C4-2B (cell line): ENCODE data around the gene IGF2R.

ENCODE experiments used
- H3K27ac ChIP-seq: fragments of 450-650 bp; 2 replicates; pipeline ENCODE4 v1.5.1; 2017
- ZFX ChIP-seq: fragments of 450-650 bp; IDR thresholded peaks from 2 replicates; pipeline ENCODE4 v1.6.1; 2017
- TF ChIP-seq, protein P1 (sequence below): fragments of 450-650 bp; conservative IDR thresholded peaks from 2 replicates; pipeline ENCODE4 v1.5.1; 2017; ENCODE audit warnings: mild to moderate bottlenecking

IGF2R gene

DNA sequence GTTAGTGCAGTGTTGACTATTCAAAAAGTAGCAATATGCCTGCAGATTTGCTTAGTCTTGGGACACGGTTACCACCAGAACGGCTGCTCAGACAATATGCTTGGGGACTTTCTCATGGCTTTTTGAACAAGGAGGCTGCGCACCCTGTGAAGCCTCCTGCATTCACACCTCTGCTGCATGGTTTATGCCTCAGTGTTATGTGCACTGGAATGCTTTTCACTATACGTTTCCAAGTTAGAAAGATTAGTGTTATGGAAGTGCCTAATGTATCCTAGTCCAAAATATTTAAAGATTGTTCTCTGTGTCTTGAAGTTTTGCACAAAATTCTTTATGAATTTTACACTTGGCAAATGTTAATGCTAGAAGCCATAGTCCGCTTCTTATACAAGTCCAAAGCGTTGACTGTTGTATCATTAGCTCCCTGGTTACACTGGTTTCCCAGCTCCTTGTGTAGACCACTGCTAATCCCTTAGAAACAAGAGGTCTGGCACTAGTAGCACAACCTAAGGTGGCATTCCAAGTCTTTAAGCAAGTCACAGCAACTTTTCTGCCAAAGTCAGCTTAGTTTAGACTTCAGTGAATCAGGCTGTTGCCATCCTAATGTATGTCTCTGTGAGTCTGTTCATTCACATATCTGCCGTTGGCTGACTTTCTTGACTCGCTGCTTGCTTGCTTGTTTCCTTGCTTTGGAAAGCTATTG, 126.4 kb downstream of the IGF2R start:
- H3K27ac ChIP-seq: no peak overlapping the region
- TF ChIP-seq, protein P1, sequence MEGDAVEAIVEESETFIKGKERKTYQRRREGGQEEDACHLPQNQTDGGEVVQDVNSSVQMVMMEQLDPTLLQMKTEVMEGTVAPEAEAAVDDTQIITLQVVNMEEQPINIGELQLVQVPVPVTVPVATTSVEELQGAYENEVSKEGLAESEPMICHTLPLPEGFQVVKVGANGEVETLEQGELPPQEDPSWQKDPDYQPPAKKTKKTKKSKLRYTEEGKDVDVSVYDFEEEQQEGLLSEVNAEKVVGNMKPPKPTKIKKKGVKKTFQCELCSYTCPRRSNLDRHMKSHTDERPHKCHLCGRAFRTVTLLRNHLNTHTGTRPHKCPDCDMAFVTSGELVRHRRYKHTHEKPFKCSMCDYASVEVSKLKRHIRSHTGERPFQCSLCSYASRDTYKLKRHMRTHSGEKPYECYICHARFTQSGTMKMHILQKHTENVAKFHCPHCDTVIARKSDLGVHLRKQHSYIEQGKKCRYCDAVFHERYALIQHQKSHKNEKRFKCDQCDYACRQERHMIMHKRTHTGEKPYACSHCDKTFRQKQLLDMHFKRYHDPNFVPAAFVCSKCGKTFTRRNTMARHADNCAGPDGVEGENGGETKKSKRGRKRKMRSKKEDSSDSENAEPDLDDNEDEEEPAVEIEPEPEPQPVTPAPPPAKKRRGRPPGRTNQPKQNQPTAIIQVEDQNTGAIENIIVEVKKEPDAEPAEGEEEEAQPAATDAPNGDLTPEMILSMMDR: no peak
- TF ChIP-seq ZFX: no peak

DNA sequence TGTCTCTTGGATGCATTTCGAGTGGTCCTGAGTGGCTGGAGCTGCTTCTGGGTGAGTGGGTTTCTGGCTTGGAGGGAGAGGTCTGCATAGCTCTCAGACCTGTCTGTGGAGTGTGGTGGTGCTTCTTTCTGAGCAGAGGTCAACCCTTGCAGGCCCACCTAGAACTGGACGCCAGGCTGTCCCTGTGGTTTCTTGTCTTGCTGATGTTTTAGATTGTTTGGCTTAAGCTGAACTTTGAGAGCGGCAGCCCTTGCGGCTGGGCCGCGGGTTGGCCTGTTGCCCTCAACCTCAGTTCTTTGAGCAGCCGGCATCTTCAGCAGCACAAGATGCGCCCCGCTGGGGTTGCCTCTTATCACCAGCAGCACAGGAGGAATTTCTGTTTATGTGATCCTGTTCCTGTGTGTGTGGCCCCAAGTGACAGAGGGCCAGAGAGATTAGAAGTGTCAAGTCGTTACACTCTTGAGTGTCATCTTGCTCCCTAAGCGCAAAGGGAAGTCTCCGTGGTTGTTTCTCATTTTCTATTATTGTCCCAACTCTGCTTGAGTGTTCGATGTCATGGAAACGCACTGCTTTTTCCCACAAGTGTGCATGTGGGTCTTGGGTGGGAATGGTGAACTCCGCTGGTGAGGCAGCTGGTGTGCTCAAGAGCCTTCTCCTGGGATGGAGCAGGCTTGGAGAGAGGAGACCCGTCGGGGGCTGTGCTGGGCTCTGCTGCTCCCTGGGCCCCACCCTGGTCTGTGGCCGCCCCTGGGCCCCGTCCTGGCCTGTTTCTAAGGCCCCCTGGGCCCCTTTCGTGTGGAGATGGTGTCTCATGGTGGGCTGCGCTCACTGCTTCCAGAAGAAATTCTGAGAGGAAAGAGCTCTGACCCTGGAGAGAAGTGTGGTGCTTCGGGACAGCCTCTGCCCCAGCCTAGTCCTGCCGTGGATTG, 132.7 kb downstream of the IGF2R start:
- no peak for TF ChIP-seq ZFX
- TF ChIP-seq, protein P1: no peak
- no peak overlapping the region for H3K27ac ChIP-seq

DNA sequence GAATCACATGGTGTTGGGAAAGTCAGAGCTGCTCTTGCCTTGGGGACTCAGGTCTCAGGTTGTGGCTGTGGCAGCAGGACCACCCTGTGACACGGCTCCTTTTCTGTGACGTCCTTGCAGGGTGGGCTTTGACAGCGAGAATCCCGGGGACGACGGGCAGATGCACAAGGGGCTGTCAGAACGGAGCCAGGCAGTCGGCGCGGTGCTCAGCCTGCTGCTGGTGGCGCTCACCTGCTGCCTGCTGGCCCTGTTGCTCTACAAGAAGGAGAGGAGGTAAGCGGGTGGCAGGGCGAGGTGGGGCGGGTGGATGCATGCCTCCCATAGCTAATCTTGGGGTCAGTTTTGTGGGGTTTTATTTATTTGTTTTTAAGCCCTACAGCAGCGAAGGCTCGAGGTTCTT, 133.5 kb downstream of the IGF2R start:
- TF ChIP-seq ZFX: no peak
- TF ChIP-seq, protein P1: no peak
- H3K27ac ChIP-seq: no peak overlapping the region

DNA sequence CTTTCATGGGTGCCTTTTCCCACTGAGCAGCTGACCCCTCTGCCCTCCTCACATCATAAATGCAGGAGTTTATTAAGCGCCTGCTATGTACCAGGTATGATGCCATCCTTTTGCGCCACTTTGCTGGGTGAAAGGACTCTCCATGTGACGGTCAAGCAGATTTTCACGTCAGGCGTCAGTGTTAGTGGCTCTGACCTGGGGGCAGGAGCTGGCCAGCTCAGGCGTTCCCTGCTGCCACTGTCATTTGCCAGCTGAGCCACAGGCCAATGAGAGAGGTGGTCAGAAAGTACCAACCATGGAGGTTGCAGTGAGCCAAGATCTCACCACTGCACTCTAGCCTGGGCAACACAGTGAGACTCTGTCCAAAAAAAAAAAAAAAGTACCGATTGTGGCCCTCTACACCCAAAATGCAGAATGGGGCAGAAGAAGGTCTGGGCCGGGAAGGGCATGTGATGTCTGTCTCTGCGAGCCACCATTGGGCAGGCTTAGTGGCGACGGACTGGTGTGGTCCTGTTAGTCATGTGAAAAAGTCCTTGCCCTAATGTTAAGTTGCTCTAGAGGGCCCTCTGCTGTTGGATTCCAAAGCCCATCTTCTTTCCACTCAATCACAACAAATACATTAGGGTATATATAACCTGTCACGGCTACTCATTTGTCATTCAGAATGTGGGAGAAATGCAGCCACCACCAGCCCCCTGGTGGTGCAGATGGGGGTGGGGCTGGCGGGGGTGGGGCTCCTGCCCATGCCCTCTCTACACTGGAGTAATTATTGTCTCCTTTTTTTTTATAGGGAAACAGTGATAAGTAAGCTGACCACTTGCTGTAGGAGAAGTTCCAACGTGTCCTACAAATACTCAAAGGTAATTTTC, 134.3 kb downstream of the IGF2R start:
- H3K27ac ChIP-seq: no peak overlapping the region
- TF ChIP-seq, protein P1: peak; percentile 55
- no peak for TF ChIP-seq ZFX

DNA sequence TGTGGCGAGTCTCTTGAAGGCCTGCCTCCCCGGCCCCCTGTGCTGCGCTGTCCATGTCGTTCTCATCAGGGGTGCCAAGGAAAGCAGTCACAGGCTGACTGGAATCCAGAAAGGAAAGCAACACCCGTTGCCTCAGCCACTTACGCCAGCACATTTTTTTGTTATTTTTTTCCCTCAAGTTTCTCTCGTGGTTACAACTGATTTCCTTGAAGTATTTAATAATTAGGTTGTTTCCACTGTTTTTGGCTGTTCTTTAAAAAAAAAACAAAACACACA, 134.9 kb downstream of the IGF2R start:
- no peak overlapping the region for H3K27ac ChIP-seq
- TF ChIP-seq, protein P1: no peak
- no peak for TF ChIP-seq ZFX

DNA sequence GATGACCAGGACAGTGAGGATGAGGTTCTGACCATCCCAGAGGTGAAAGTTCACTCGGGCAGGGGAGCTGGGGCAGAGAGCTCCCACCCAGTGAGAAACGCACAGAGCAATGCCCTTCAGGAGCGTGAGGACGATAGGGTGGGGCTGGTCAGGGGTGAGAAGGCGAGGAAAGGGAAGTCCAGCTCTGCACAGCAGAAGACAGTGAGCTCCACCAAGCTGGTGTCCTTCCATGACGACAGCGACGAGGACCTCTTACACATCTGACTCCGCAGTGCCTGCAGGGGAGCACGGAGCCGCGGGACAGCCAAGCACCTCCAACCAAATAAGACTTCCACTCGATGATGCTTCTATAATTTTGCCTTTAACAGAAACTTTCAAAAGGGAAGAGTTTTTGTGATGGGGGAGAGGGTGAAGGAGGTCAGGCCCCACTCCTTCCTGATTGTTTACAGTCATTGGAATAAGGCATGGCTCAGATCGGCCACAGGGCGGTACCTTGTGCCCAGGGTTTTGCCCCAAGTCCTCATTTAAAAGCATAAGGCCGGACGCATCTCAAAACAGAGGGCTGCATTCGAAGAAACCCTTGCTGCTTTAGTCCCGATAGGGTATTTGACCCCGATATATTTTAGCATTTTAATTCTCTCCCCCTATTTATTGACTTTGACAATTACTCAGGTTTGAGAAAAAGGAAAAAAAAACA, 136.1 kb downstream of the IGF2R start:
- H3K27ac ChIP-seq: no peak overlapping the region
- TF ChIP-seq, protein P1: no peak; the same call in 1 of the 2 replicates
- TF ChIP-seq ZFX: no peak
